Spinal cord (tissue), 10 donors: ENCODE results near the gene ACTR5. TPM values are rescaled to one million over a fixed set of nuclear protein-coding genes. Genes with fewer than 3 reads are reported as not detected.
A peak's percentile ranks its signal among the peaks of the same experiment; 100 is the strongest.

Experiments
- DNase-seq, 6 donors: peaks; one replicate each; pipeline versions ENCODE4 v3.0.0 to v3.0.0-alpha.2; 2013 to 2015; ENCODE audit warnings: low spot score in 6 of 6, low read depth in 4 of 6
- H3K27ac ChIP-seq: one replicate; pipeline ENCODE4 v1.5.1; 2013; ENCODE audit warnings: low read depth, low read length, control low read depth
- H3K27me3 ChIP-seq: one replicate; pipeline ENCODE4 v1.6.1; 2013; ENCODE audit warnings: low read length; ENCODE audit not compliant: control insufficient read depth, insufficient read depth
- H3K36me3 ChIP-seq: one replicate; pipeline ENCODE4 v1.6.1; 2013; ENCODE audit warnings: low read length; ENCODE audit not compliant: control insufficient read depth, insufficient read depth
- H3K4me1 ChIP-seq: one replicate; pipeline ENCODE4 v1.6.1; 2013; ENCODE audit warnings: low read length; ENCODE audit not compliant: control insufficient read depth, insufficient read depth
- H3K4me3 ChIP-seq: one replicate; pipeline ENCODE4 v1.5.1; 2013; ENCODE audit warnings: low read depth, low read length, control low read depth
- H3K9me3 ChIP-seq: one replicate; pipeline ENCODE4 v1.6.1; 2013; ENCODE audit warnings: low read length; ENCODE audit not compliant: control insufficient read depth, insufficient read depth
- WGBS: methylation state at CpG from one replicate; pipeline ENCODE4 v1.1.5; 2013; ENCODE audit warnings: missing lambda C conversion rate; ENCODE audit not compliant: insufficient coverage; 5-methylcytosine and 5-hydroxymethylcytosine counted together
- polyA plus RNA-seq, 2 donors: library from polyadenylated mRNA; unstranded; fragments of 120-200 nt; gene quantifications; one replicate each; pipeline ENCODE4 v1.2.1, GENCODE V29; 2013; ENCODE audit not compliant: insufficient read length in 2 of 2
- total RNA-seq, 2 donors: library from RNA; depleted of rRNA in 1 of 2; stranded (reverse); fragments of 120-200 nt in 1 of 2; fragments of >200 nt in 1 of 2; gene quantifications; one replicate each; pipeline versions ENCODE4 v1.2.3 to v1.2.4, GENCODE V29; 2013 to 2014
- donor health status: healthy.

Gene ACTR5
- total and polyA plus RNA-seq, 4 donors: 7.1 to 10.9 (median 8.9) TPM

DNA sequence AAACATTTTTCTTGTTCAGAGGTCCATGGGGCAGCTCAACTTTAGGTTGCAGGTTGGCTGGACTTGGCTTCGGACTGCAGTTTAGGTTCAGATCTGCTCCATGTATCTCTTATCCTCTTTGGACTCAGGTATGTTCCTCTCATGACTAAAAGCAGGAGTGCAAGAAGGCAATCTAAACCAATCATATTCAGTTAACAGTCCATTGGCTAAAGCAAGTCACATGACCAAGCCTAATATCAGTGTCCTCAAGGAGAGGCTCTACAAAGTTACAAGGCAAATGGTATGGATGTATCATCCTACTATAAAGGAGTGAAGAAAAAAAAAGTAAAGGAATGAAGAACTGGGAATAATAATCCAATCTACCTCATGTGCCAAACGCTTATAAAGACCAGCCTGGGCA lies 2.5 kb upstream of the ACTR5 start:
- DNase-seq: no peak
- Histone ChIP-seq H3K4me1 (peaks cover 9% of the 10 kb centered on the region), H3K4me3 (no peak overlapping the region), H3K27me3 (peaks cover 4% of the 10 kb centered on the region), H3K27ac (no peak overlapping the region), H3K9me3 (no peaks in the 10 kb centered on the region), H3K36me3 (no peaks in the 10 kb centered on the region)
- WGBS: 100% methylated on average over 1 of the region's 2 CpGs

DNA sequence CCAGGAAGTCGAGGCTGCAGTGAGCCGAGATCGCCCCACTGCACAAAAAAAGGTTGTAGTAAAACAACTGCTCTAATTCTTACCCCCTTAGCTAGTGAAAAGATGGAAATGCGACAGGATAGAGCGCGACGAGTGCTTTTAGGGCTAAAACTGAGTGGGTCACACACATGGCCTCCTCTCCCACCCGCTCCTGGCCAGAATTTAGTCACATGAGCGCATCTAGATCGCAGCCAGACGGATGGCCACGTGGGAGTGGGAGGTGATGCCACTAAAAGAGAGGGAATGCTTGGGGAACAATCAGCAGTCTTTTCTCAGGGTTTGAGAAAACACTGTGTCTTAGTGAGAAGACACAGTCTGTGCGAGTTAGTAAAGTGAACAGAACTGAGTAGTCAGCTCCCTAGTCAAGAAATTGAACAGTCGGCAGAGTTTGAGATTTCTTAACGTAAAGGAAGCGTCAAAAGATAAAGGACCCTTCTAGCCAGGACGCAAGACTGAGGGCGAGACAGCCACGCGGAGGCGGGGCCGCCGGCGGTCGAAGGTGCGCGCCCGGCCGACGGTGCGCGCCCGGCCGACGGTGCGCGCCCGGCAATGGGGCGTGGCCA lies 664 bp upstream of the ACTR5 start:
- WGBS: 8% methylated on average over 38 of the region's 39 CpGs
- DNase-seq: no peak
- H3K27ac ChIP-seq: peak overlapping the region; percentile 92

DNA sequence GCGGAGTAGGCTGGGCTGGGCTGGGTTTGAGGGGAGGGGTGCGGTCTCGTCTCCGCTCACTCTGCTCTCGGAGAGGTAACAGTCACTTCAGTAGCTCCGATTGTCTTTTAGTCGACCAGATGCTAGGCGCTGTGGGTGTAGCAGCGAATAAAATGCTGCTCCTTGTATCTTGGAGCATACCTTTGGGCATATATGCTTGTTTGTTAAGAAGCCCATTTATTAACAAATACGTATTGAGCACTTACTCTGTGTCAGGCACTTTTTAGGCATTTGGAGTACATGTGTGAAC lies 545 bp downstream of the ACTR5 start:
- peaks cover 9% of the 10 kb centered on the region for H3K4me1 ChIP-seq
- no peak overlapping the region for H3K27ac ChIP-seq
- H3K36me3 ChIP-seq: peaks cover 5% of the 10 kb centered on the region
- no peaks in the 10 kb centered on the region for H3K9me3 ChIP-seq
- no peaks in the 10 kb centered on the region for H3K27me3 ChIP-seq
- DNase-seq: peak in 2 of 6 donors; percentile 10 to 49
- 0% methylated on average over 8 of the region's 10 CpGs for WGBS
- peak overlapping the region; percentile 71 for H3K4me3 ChIP-seq

More for the DNA sequence above, 664 bp upstream of the ACTR5 start:
- peaks cover 9% of the 10 kb centered on the region for H3K4me1 ChIP-seq
- H3K9me3 ChIP-seq: no peaks in the 10 kb centered on the region
- peaks cover 5% of the 10 kb centered on the region for H3K36me3 ChIP-seq
- H3K27me3 ChIP-seq: no peaks in the 10 kb centered on the region
- peak overlapping the region; percentile 71 for H3K4me3 ChIP-seq

DNA sequence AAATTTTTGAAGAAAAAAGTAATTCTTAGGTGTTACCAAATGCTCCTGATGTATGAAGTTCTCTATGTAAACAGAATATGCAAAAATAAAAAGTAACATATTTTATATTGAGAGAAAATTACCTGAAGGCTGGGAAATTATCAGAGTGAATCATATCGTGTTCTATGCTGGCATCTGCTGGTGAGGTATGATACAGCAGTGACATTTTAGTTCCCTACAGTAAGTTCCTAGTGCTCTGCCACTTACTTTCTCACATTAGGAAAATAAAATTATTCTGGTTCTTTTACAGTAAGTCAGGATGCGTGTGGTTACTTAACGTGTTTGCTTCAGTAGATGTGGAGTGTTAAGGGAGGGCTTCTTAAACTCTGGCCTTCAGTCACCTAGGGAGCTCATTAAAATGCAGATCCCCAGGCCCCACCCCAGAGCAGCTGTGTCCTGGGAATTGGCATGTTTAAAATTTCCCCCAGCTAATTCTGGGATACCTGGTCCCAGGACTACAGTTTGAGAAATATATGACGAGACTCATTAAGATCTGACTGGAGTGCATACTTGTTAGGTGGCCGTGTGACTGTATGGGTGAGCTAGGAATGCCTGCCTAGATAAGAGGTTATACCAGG lies 3.2 kb downstream of the ACTR5 start:
- peaks cover 24% of the 10 kb centered on the region for H3K36me3 ChIP-seq
- peak in 2 of 6 donors; percentile 66 to 90 for DNase-seq
- H3K9me3 ChIP-seq: no peaks in the 10 kb centered on the region
- H3K4me1 ChIP-seq: peaks cover 9% of the 10 kb centered on the region
- no peak overlapping the region for H3K27ac ChIP-seq
- H3K4me3 ChIP-seq: no peak overlapping the region
- H3K27me3 ChIP-seq: no peaks in the 10 kb centered on the region
- WGBS: 100% methylated on average over 2 of the region's 5 CpGs

DNA sequence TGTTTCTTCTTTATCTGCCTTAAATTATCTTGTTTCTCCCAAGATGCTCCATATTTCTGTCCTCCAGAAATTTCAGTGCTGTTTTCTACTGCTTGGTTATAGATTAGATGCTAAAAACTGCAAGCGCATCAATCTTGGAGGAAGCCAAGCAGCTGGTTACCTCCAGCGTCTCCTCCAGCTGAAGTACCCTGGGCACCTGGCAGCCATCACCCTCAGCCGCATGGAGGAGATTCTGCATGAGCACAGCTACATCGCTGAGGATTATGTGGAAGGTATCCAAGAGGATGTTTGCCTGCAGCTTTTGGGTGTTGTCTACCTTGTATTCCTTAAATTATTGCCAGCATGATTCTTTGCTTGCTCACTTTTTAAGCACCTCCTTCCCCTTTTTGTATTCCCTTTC lies 3.8 kb downstream of the ACTR5 start:
- 70% methylated on average over 2 of the region's 4 CpGs for WGBS
- H3K27ac ChIP-seq: no peak overlapping the region
- no peak overlapping the region for H3K4me3 ChIP-seq
- DNase-seq: no peak
- peaks cover 29% of the 10 kb centered on the region for H3K36me3 ChIP-seq
- H3K27me3 ChIP-seq: no peaks in the 10 kb centered on the region
- H3K9me3 ChIP-seq: no peaks in the 10 kb centered on the region
- peaks cover 9% of the 10 kb centered on the region for H3K4me1 ChIP-seq

DNA sequence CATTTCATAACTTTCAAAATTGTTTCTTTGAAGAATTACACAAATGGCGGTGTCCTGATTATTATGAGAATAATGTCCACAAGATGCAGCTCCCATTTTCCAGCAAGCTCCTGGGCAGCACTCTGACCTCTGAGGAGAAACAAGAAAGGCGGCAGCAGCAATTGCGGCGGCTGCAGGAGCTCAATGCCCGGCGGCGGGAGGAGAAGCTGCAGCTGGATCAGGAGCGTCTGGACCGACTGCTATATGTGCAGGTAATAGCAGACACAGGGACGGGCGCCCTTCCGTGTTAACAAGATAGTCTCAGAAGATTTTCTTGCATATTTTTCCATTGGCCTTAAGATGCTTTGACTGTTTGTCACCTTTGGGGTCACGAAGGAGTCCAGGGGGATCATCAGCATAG lies 6.7 kb downstream of the ACTR5 start:
- no peak for DNase-seq
- Histone ChIP-seq H3K36me3 (peaks cover 45% of the 10 kb centered on the region), H3K4me3 (no peak overlapping the region), H3K27ac (no peak overlapping the region), H3K27me3 (no peaks in the 10 kb centered on the region), H3K4me1 (no peaks in the 10 kb centered on the region), H3K9me3 (no peaks in the 10 kb centered on the region)
- WGBS: 92% methylated on average over 12 of the region's 13 CpGs

DNA sequence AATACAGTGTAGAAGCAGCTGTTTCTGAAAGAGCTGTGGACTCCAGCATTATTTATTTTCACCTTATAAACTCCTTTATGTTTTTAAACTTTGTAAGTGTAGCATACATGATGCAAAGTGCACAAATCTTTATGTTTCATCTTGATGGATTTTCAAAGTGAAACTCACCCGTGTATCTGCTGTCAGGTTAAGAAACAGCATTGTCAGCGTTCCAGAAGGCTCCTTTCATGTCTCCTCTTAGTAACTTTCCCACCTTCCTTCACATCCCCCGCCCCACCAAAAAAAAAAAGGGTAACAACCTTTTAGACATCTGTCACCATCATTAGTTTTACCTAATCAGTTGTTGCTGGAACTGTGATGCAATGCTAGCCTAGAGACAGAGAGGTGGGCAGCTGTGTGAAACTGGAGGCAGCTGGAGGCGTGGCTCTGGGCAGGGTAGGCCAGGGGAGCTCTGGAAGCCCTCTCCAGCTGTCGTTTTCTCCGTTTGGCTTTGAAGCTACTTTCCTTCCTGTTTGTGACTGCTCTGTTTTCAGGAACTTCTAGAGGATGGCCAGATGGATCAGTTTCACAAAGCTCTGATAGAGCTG lies 7.2 kb downstream of the ACTR5 start:
- no peaks in the 10 kb centered on the region for H3K27me3 ChIP-seq
- DNase-seq: no peak
- WGBS: 82% methylated on average over 5 of the region's 6 CpGs
- H3K4me3 ChIP-seq: no peak overlapping the region
- H3K27ac ChIP-seq: no peak overlapping the region
- no peaks in the 10 kb centered on the region for H3K9me3 ChIP-seq
- peaks cover 48% of the 10 kb centered on the region for H3K36me3 ChIP-seq
- no peaks in the 10 kb centered on the region for H3K4me1 ChIP-seq

DNA sequence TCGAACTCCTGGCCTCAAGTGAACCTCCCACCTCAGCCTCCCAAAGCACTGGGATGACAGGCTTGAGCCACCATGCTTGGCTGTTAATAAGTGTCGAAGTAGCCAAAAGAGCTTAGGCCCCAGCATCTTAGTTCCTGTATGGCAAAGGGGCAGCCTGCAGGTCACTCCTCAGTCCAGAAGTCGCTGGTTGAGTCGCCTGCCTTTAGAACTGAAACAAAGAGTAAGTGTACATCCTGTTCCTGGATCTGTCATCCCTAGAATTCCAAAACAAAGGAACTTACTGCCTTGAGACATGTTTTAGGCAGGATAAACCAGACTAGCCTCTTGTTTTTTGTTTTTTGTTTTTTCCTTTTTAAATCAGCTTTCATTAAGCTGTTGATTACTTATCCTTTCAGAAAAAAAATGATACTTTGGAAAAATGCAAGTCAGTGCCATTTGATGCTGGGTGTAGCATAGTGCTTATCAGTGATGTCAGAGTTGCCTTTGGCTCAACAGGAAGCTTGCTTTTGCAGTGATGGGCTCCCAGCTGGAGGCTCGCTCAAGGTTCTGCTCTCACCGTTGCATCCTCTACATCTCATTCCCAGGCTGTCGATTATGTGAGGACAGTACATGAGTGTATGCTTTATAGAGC lies 9.0 kb downstream of the ACTR5 start:
- H3K27ac ChIP-seq: no peak overlapping the region
- H3K36me3 ChIP-seq: peaks cover 61% of the 10 kb centered on the region
- no peak for DNase-seq
- H3K27me3 ChIP-seq: no peaks in the 10 kb centered on the region
- WGBS: 100% methylated on average over 3 of the region's 7 CpGs
- H3K9me3 ChIP-seq: no peaks in the 10 kb centered on the region
- no peaks in the 10 kb centered on the region for H3K4me1 ChIP-seq
- H3K4me3 ChIP-seq: no peak overlapping the region

DNA sequence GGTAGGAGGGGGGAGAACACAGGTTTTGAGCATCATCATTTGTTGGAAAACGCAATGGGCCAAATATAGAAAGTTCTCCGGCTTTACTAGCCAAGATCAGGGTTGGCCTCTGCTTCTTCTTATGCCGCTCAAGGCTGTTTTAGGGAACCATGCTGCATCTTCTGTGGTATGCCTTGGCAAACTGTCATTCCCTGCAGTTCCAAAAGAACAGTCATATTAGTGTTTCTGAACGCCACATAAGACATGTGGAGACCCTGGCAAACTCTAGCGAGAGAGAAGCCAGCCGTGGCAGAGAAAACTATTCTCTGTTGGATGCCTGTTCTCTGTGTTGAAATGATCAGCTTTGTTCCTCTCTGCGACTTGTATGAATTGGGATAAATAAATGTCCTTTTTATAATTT lies 10.8 kb downstream of the ACTR5 start:
- H3K4me3 ChIP-seq: no peak overlapping the region

DNA sequence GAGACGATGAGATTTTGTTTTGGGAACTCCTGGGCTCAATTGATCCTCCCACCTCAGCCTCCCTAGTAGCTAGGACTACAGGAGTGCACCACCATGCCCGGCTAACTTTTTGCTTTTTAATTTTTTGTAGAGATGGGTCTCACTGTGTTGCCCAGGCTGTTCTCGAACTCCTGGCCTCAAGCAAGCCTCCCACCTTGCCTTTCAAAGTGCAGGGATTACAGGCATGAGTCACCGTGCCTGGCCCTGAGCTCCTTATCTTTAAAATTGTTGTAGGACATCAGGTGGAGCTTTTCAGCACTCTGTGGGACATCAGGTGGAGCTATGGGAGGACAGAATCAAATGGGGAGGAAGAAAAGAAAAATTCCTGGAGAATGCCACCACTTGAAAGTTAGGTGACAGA lies 12.7 kb downstream of the ACTR5 start:
- Histone ChIP-seq H3K36me3 (peaks cover 65% of the 10 kb centered on the region), H3K9me3 (no peaks in the 10 kb centered on the region), H3K4me1 (no peaks in the 10 kb centered on the region), H3K27me3 (no peaks in the 10 kb centered on the region), H3K4me3 (no peak overlapping the region), H3K27ac (no peak overlapping the region)
- WGBS: 80% methylated on average over 1 of the region's 4 CpGs
- no peak for DNase-seq

More for the DNA sequence above, 10.8 kb downstream of the ACTR5 start:
- Histone ChIP-seq H3K36me3 (peaks cover 72% of the 10 kb centered on the region), H3K27me3 (no peaks in the 10 kb centered on the region), H3K4me1 (no peaks in the 10 kb centered on the region), H3K9me3 (no peaks in the 10 kb centered on the region), H3K27ac (no peak overlapping the region)
- WGBS: 66% methylated on average over 5 of the region's 7 CpGs
- no peak for DNase-seq
